Stimulated activated CD8-positive, alpha-beta memory T cell treated with anti-CD3 and anti-CD28 coated beads, Interleukin-12 subunit alpha, Interleukin-12 subunit beta, amount 100 ng/mL, for 24 hours (primary cell): ENCODE results near the gene ESF1.
"Not testable (repeated sequence)": the region's sequence is repeated elsewhere in the genome, so short reads cannot be mapped to it uniquely, and the experiment has no call there.

Source experiments
- DNase-seq: peaks from one replicate; pipeline ENCODE4 v3.0.0-alpha.2; 2020; ENCODE audit errors: extremely low read depth

The ESF1 gene

GRCh38 chr20:13739731-13740649, 44.7 kb downstream of the ESF1 start:
- no peak for DNase-seq

GRCh38 chr20:13738187-13738586, 46.5 kb downstream of the ESF1 start:
- not testable (repeated sequence) for DNase-seq

- no peak for DNase-seq
These were observed 48.1 kb downstream of the ESF1 start for GRCh38 chr20:13736436-13737191.

- no peak for DNase-seq
These were observed 48.9 kb downstream of the ESF1 start for GRCh38 chr20:13735826-13736225.

GRCh38 chr20:13723011-13723410, 61.7 kb downstream of the ESF1 start:
- no peak for DNase-seq

- DNase-seq: no peak
These were observed 66.5 kb downstream of the ESF1 start for GRCh38 chr20:13718171-13718570.

GRCh38 chr20:13717631-13718044, 67.1 kb downstream of the ESF1 start:
- no peak for DNase-seq

- DNase-seq: no peak
These were observed 69.5 kb downstream of the ESF1 start for GRCh38 chr20:13715171-13715570.

- no peak for DNase-seq
These were observed 76.5 kb downstream of the ESF1 start for GRCh38 chr20:13708234-13708633.

- DNase-seq: no peak
These were observed 81.5 kb downstream of the ESF1 start for GRCh38 chr20:13703265-13703664.

GRCh38 chr20:13701486-13701885, 83.2 kb downstream of the ESF1 start:
- no peak for DNase-seq

GRCh38 chr20:13700761-13701160, 84.0 kb downstream of the ESF1 start:
- DNase-seq: no peak

- DNase-seq: no peak
These were observed 90.1 kb downstream of the ESF1 start for GRCh38 chr20:13694420-13695150.

- DNase-seq: no peak
These were observed 91.7 kb downstream of the ESF1 start for GRCh38 chr20:13692802-13693736.

- DNase-seq: no peak
These were observed 93.8 kb downstream of the ESF1 start for GRCh38 chr20:13690943-13691342.

- no peak for DNase-seq
These were observed 96.9 kb downstream of the ESF1 start for GRCh38 chr20:13687815-13688214.

GRCh38 chr20:13685623-13686022, 99.1 kb downstream of the ESF1 start:
- no peak for DNase-seq

GRCh38 chr20:13684566-13685222, 100.0 kb downstream of the ESF1 start:
- DNase-seq: no peak

- no peak for DNase-seq
These were observed 100.9 kb downstream of the ESF1 start for GRCh38 chr20:13683833-13684232.
